ENCODE measurements around the gene DKKL1. TPM values are rescaled to one million over a fixed set of nuclear protein-coding genes. Genes with fewer than 3 reads are reported as not detected.

DKKL1 gene
- total RNA-seq, 2 experiments from 2014 or later = 0.61 to 0.63 TPM

DNA sequence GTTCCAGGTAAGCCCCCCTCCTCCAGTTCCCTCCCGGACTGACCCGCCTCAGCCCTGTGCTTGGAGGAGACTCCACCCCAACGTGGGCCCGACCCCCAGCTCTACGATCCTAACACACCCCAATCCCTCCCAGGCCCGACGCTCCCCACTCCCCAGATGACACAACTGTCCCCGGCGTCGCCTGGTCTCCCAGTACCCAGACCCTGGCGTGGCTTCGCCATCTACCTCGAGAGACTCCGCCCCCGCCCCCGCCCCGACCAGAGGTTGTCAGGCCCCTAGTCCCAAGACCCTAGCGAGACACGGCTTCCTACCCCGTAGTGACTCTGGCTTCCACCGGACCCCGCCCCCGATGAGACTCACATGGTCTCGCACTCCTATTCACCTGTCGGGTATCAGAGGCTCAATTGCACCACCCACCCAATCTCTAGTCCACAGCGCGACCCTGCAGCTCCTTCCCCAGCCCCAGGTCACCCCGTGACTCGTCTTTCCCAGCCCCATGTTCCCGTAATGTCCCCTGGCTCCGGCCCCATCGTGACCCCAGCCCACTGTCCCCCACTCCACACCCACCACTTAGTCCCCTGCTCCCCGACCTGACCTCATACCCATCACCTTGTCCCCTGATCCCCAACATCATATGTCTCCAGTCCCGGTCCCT lies 25.5 kb upstream of the DKKL1 start:
- no peak overlapping the region for H2AFZ ChIP-seq (ENCODE audit: low read length)
- peaks cover 63% of the 10 kb centered on the region for H3K36me3 ChIP-seq (ENCODE audit: insufficient read depth, low read length)
- peaks cover 69% of the 10 kb centered on the region for H3K4me1 ChIP-seq (ENCODE audit: insufficient read depth, low read length, poor library complexity, severe bottlenecking)
- intact Hi-C loops (cut with micrococcal nuclease; ENCODE audit: unreplicated experiment) = loop anchor here (10.0 kb wide), 1 partner anchor 107 kb away; the partner anchor contains the start of gene SLC17A7
- H3K27ac ChIP-seq (ENCODE audit: low read depth, low read length, poor library complexity, severe bottlenecking) = peak overlapping the region; percentile 98
- peak overlapping the region; percentile 76 for H3K4me3 ChIP-seq (ENCODE audit: low read depth, low read length, poor library complexity, severe bottlenecking)
- H3K4me2 ChIP-seq (ENCODE audit: low read length) = peak overlapping the region; percentile 100
- H3K9me2 ChIP-seq (ENCODE audit: insufficient read depth, low read length) = no peaks in the 10 kb centered on the region
- no peaks in the 10 kb centered on the region for H3K9me3 ChIP-seq (ENCODE audit: low read length)
- peaks cover 10% of the 10 kb centered on the region; the same call in 1 of the 2 replicates for H4K20me1 ChIP-seq (ENCODE audit: insufficient read depth, low read length)
- TF ChIP-seq EZH2phosphoT487 (IDR thresholded peaks at IDR 0.05; ENCODE audit: borderline replicate concordance, low read depth, low read length) (no peak), CTCF (conservative IDR thresholded peaks at IDR 0.05; ENCODE audit: low read length) (no peak)
- POLR2A ChIA-PET = interaction anchor here (0.6 to 1.9 kb wide), 4 partner anchors 10 to 65 kb away, joined by 3 to 4 read pairs (median 4); partner anchors contain the start of gene KASH5
- peak; percentile 69 for DNase-seq (ENCODE audit: low spot score)
- CTCF ChIA-PET (ENCODE audit: unreplicated experiment) = no interaction called here
- no TSS peak for BruUV-seq (replicated peaks)
- H3K79me2 ChIP-seq (ENCODE audit: insufficient read depth, low read depth, low read length) = peaks cover 37% of the 10 kb centered on the region

GRCh38 chr19:49338691-49339300 lies 24.9 kb upstream of the DKKL1 start:
- Histone ChIP-seq H3K79me2 (ENCODE audit: insufficient read depth, low read depth, low read length) (peaks cover 37% of the 10 kb centered on the region), H3K9me2 (ENCODE audit: insufficient read depth, low read length) (no peaks in the 10 kb centered on the region), H3K4me2 (ENCODE audit: low read length) (peak overlapping the region; percentile 100), H3K9me3 (ENCODE audit: low read length) (no peaks in the 10 kb centered on the region), H3K36me3 (ENCODE audit: insufficient read depth, low read length) (peaks cover 65% of the 10 kb centered on the region), H2AFZ (ENCODE audit: low read length) (no peak overlapping the region), H3K4me1 (ENCODE audit: insufficient read depth, low read length, poor library complexity, severe bottlenecking) (peaks cover 64% of the 10 kb centered on the region), H3K4me3 (ENCODE audit: low read depth, low read length, poor library complexity, severe bottlenecking) (peak overlapping the region; percentile 76), H3K27ac (ENCODE audit: low read depth, low read length, poor library complexity, severe bottlenecking) (peak overlapping the region; percentile 98), H4K20me1 (ENCODE audit: insufficient read depth, low read length) (peaks cover 10% of the 10 kb centered on the region; the same call in 1 of the 2 replicates)
- no TSS peak for BruUV-seq (replicated peaks)
- TF ChIP-seq EZH2phosphoT487 (IDR thresholded peaks at IDR 0.05; ENCODE audit: borderline replicate concordance, low read depth, low read length) (no peak), CTCF (conservative IDR thresholded peaks at IDR 0.05; ENCODE audit: low read length) (0 out of 2 replicates have a peak, but pooled peaks have one; percentile 13)
- ChIA-PET POLR2A (interaction anchor here (1.1 to 1.7 kb wide), 2 partner anchors 10 to 52 kb away, joined by 3 to 4 read pairs; no protein-coding TSS in a partner anchor), CTCF (ENCODE audit: unreplicated experiment) (no interaction called here)
- DNase-seq (ENCODE audit: low spot score) = peak; percentile 94
- intact Hi-C loops (cut with micrococcal nuclease; ENCODE audit: unreplicated experiment) = loop anchor here (10.0 kb wide), 1 partner anchor 106 kb away; the partner anchor contains the start of gene SLC17A7
